ENCODE measurements around the gene SH2D3C.
A peak's percentile ranks its signal among the peaks of the same experiment; 100 is the strongest.

Gene SH2D3C

GRCh38 chr9:127708952-127709587 lies 69.4 kb downstream of the SH2D3C start:
- no peak for ATAC-seq
- TF ChIP-seq ARNTL (CRISPR knock-in tag; IDR thresholded peaks at IDR 0.05; ENCODE audit: borderline replicate concordance, low read depth) = no peak
- TF ChIP-seq ZNF70 (CRISPR knock-in tag; IDR thresholded peaks at IDR 0.05) = no peak
- no peak for TF ChIP-seq GLIS3 (CRISPR knock-in tag; IDR thresholded peaks at IDR 0.05)
- TF ChIP-seq ZNF8 (CRISPR knock-in tag; IDR thresholded peaks at IDR 0.05) = no peak
- TF ChIP-seq BACH2 (CRISPR knock-in tag; IDR thresholded peaks at IDR 0.05; ENCODE audit: borderline replicate concordance) = no peak
- no peak for TF ChIP-seq RARB (CRISPR knock-in tag; IDR thresholded peaks at IDR 0.05)
- no peak for TF ChIP-seq PPARA (CRISPR knock-in tag; IDR thresholded peaks at IDR 0.05; ENCODE audit: borderline replicate concordance)

- TF ChIP-seq ARNTL (CRISPR knock-in tag; IDR thresholded peaks at IDR 0.05; ENCODE audit: borderline replicate concordance, low read depth) (no peak), TCF4 (CRISPR knock-in tag; IDR thresholded peaks at IDR 0.05; ENCODE audit: borderline replicate concordance) (no peak)
- no peak for ATAC-seq
Observed at GRCh38 chr9:127707766-127708165, 70.7 kb downstream of the SH2D3C start.

GRCh38 chr9:127706836-127707241 lies 71.6 kb downstream of the SH2D3C start, which contains the start of gene CFAP157:
Gene CFAP157, plus strand, starts transcription at chr9:127706988. Its CDS starts 44 bp downstream, at chr9:127707032.
- TF ChIP-seq TCF4 (CRISPR knock-in tag; IDR thresholded peaks at IDR 0.05; ENCODE audit: borderline replicate concordance) (no peak), CSDC2 (CRISPR knock-in tag; IDR thresholded peaks at IDR 0.05) (no peak), ISL1 (CRISPR knock-in tag; IDR thresholded peaks at IDR 0.05) (no peak), BACH2 (CRISPR knock-in tag; IDR thresholded peaks at IDR 0.05; ENCODE audit: borderline replicate concordance) (no peak), ZFP3 (CRISPR knock-in tag; IDR thresholded peaks at IDR 0.05) (no peak), ZFP30 (CRISPR knock-in tag; IDR thresholded peaks at IDR 0.05) (no peak), CREB5 (CRISPR knock-in tag; IDR thresholded peaks at IDR 0.05; ENCODE audit: low read depth) (no peak), POU6F1 (CRISPR knock-in tag; IDR thresholded peaks at IDR 0.05; ENCODE audit: borderline replicate concordance, low read depth) (no peak), ZNF8 (CRISPR knock-in tag; IDR thresholded peaks at IDR 0.05) (no peak), PPARA (CRISPR knock-in tag; IDR thresholded peaks at IDR 0.05; ENCODE audit: borderline replicate concordance) (no peak), TOX (CRISPR knock-in tag; IDR thresholded peaks at IDR 0.05; ENCODE audit: borderline replicate concordance) (no peak)
- ATAC-seq = peak; percentile 67

- ATAC-seq = no peak
- TF ChIP-seq TOX (CRISPR knock-in tag; IDR thresholded peaks at IDR 0.05; ENCODE audit: borderline replicate concordance) (no peak), GLIS3 (CRISPR knock-in tag; IDR thresholded peaks at IDR 0.05) (no peak), RARB (CRISPR knock-in tag; IDR thresholded peaks at IDR 0.05) (no peak), OSR1 (CRISPR knock-in tag; IDR thresholded peaks at IDR 0.05) (no peak), SNAI2 (CRISPR knock-in tag; IDR thresholded peaks at IDR 0.05) (no peak), BACH2 (CRISPR knock-in tag; IDR thresholded peaks at IDR 0.05; ENCODE audit: borderline replicate concordance) (no peak), CSDC2 (CRISPR knock-in tag; IDR thresholded peaks at IDR 0.05) (no peak), ZNF8 (CRISPR knock-in tag; IDR thresholded peaks at IDR 0.05) (no peak), ISL1 (CRISPR knock-in tag; IDR thresholded peaks at IDR 0.05) (no peak), ZNF70 (CRISPR knock-in tag; IDR thresholded peaks at IDR 0.05) (no peak), ZC3H10 (CRISPR knock-in tag; IDR thresholded peaks at IDR 0.05) (no peak), ZFP3 (CRISPR knock-in tag; IDR thresholded peaks at IDR 0.05) (no peak), PATZ1 (CRISPR knock-in tag; IDR thresholded peaks at IDR 0.05; ENCODE audit: borderline replicate concordance) (no peak), TCF4 (CRISPR knock-in tag; IDR thresholded peaks at IDR 0.05; ENCODE audit: borderline replicate concordance) (no peak), ARNTL (CRISPR knock-in tag; IDR thresholded peaks at IDR 0.05; ENCODE audit: borderline replicate concordance, low read depth) (no peak), PPARA (CRISPR knock-in tag; IDR thresholded peaks at IDR 0.05; ENCODE audit: borderline replicate concordance) (no peak), CREB5 (CRISPR knock-in tag; IDR thresholded peaks at IDR 0.05; ENCODE audit: low read depth) (no peak)
Observed at GRCh38 chr9:127705577-127706379, 72.7 kb downstream of the SH2D3C start.
